NT2/D1 (cell line): ENCODE data around the gene PRSS36.

ENCODE experiments used
- SUZ12 ChIP-seq: IDR thresholded peaks from 2 replicates; pipeline ENCODE4 v1.6.1; 2011; ENCODE audit not compliant: insufficient read length, insufficient read depth; ENCODE audit errors: extremely low read depth
- YY1 ChIP-seq: IDR thresholded peaks from 2 replicates; pipeline ENCODE4 v1.6.1; 2011; ENCODE audit not compliant: insufficient read length, insufficient read depth

DNA sequence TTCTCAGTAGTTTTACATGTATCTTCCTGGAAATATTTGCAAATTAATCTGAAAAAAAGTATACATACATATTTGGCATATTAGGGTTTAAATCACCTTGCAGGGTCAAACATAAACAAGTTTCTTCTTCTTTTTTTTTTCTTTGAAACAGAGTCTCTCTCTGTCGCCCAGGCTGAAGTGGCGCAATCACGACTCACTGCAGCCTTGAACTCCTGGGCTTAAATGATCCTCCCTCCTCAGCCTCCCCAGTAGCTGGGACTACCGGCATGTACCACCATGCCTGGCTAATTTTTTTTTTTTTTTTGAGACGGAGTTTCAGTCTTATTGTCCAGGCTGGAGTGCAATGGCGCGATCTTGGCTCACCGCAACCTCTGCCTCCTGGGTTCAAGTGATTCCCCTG is 17.4 kb upstream of the PRSS36 start:
- TF ChIP-seq SUZ12: no peak
- no peak for TF ChIP-seq YY1
